KOPT-K1 (cell line): ENCODE measurements around the gene BIN1.

Experiments
- H3K27ac ChIP-seq: fragments of 200-600 bp; sonication (generic); 2 replicates; pipeline ENCODE4 v1.5.1; 2016; ENCODE audit warnings: antibody characterized with exemption, mild to moderate bottlenecking, low read depth, low read length; ENCODE audit not compliant: poor library complexity, severe bottlenecking
- H3K36me3 ChIP-seq: fragments of 200-600 bp; sonication (generic); 2 replicates; pipeline ENCODE4 v1.5.1; 2017; ENCODE audit warnings: antibody characterized with exemption, mild to moderate bottlenecking, low read length, moderate library complexity; ENCODE audit not compliant: insufficient read depth
- H3K9me3 ChIP-seq: fragments of 200-600 bp; sonication (generic); 2 replicates; pipeline ENCODE4 v1.5.1; 2017; ENCODE audit warnings: antibody characterized with exemption, low read length, mild to moderate bottlenecking; ENCODE audit not compliant: insufficient read depth, poor library complexity, severe bottlenecking

BIN1 gene

DNA sequence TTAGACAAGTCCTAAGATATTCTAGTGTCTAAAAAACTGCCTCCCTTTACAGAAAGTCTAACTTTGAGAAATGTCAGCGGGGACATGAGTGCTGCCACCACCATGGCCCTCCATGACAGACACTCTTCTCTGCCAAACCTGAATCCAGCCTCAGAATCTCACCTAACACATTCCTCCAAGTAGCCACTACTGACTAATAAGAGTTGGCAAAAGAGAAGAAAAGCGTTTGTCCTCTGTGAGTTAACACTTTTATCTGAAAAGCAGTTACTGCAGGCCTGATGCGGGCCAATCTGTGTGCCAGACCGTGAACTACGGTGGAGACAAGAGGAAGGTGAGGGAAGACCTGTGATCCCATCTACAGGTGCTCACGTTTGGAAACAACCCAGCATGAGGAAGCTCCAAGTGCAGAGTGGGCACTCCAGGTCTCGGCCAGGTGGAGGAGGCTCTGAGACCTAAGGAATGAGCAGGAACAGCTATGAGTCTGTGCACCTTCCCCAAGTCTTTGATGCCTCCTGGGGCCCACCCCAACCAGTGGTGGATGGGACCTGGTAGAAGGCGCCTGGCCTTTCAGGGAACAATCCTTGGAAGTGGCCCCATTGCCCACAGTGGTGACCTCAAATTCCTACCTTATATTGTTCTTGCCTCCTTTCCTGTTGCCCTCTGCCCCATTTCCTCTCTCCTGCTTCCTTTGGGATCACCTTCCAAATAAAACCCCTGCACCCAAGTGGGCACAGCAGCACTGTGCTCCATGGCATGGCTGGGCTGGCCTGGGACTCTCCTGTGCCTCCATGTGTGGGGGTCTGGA lies 91.6 kb downstream of the BIN1 start:
- H3K9me3 ChIP-seq: peaks cover 7% of the 10 kb centered on the region
- H3K36me3 ChIP-seq: no peaks in the 10 kb centered on the region
- no peak overlapping the region for H3K27ac ChIP-seq

DNA sequence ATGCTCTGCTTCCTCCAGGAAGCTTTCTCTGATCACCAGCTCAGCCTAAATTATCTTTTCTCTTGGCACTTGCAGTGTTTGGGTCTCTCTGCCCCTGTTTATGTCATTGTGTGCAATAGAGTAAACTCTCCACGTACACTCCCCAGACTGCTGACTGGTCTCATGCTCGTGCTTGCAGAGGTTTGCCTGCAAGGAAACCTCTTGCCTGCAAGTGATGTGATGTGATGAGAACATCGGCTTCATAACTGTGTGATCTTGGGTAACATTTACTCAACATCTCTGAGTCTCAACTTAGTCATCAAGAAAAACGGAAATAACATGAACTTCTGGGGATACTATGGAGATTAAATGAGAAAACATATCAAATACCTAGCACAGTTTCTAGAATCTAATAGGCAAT lies 92.3 kb downstream of the BIN1 start:
- Histone ChIP-seq H3K9me3 (peaks cover 9% of the 10 kb centered on the region), H3K36me3 (no peaks in the 10 kb centered on the region), H3K27ac (no peak overlapping the region)

DNA sequence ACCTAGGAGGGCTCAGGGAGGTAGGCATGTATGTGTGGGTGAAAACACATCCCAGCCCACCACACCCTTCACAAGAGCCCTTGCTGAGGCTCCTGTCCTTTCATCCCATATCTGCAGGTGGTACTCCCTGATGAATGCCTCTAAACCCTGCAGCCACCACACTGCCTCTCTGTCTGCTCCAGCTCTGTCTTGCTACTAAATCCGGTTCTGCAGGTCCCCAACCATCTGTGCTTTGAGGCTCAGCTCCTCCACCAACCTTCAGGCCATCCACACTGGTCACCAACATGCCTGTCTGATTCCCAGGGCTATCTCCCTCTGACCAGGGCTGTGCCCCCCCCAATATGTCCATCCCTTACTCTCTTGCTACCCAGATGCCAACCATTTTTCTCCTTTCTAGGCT lies 92.7 kb downstream of the BIN1 start:
- Histone ChIP-seq H3K9me3 (peaks cover 9% of the 10 kb centered on the region), H3K36me3 (no peaks in the 10 kb centered on the region), H3K27ac (no peak overlapping the region)

DNA sequence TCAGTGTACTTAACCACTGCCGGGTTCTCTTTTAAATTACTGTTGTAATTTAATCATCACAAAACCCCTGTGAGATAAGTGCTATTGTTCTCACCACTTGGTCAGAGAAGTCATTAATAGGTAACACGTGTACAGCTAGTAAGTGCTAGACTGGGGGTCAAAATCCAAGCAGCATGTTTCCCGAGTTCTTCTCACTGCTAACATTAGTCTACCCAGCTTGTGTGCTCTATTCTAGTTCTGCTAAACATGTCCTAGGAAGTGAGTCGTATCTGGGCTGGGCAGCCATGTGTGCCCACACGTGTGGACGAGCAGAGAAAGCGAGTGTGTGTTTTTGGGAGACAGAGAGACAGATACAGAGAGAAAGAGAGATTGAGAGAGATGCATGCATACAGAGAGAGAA lies 94.1 kb downstream of the BIN1 start:
- H3K9me3 ChIP-seq: peaks cover 9% of the 10 kb centered on the region
- no peak overlapping the region for H3K27ac ChIP-seq

DNA sequence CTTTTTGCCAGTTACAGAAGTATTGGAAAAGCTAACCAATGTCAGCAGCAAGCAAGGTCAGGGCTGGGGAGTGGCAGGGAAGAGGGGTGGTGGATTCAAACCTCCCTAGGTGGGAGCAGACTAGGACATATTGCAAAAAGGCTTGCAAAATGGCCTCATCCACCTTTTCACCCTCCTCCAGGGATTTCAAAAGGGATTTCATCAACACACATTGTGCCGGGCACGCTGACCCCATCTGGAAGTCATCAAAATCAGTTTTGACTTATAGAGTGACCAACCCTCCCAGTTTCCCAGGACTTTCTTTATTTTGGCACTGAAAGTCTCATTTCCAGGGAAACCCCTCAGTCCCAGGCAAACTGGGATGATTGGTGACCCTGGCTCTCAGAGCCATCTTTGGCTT lies 94.7 kb downstream of the BIN1 start:
- H3K36me3 ChIP-seq: no peaks in the 10 kb centered on the region
- H3K9me3 ChIP-seq: peaks cover 9% of the 10 kb centered on the region

More for the DNA sequence above, 94.1 kb downstream of the BIN1 start:
- H3K36me3 ChIP-seq: no peaks in the 10 kb centered on the region

DNA sequence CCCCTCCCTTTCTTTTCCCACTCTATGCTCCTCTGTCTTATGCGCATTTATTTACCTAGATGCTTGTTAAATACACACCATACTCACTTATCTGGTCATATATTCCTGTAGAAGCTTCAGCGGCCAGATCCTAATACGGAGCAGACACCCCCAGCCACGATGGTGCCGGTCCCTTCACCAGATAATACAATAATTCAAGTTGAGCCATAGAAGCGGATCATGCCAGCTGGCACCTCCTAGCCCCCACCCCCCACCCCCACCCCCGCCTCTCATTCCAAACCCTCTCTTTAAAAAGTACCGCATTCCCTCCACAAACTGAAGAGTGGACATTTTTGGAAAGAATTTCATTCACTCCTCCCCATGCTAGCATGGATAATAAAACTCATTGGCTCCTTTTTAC lies 95.2 kb downstream of the BIN1 start:
- Histone ChIP-seq H3K9me3 (peaks cover 9% of the 10 kb centered on the region), H3K36me3 (no peaks in the 10 kb centered on the region), H3K27ac (no peak overlapping the region)

More for the DNA sequence above, 94.7 kb downstream of the BIN1 start:
- no peak overlapping the region for H3K27ac ChIP-seq

DNA sequence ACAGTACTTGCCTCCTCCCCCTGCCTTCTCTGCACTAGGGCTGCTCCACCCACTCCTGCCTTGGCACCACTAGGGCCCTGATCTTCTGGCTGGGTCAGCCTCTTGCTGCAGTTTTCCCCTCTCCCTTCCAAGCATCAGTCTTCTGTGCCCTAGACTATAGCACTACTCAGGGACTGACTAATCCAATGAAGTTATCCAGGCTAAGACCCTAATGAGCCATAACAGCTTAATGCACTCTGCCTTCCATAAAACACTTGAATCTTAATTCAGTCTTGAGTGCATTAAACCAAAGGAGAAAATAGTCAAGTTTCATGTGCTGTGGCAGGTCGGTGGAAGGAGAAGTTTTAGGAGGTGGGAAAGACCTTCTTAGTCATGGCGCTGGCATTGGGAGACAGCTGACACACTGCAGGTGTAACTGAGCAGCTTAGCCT lies 95.7 kb downstream of the BIN1 start:
- Histone ChIP-seq H3K36me3 (no peaks in the 10 kb centered on the region), H3K27ac (no peak overlapping the region)

DNA sequence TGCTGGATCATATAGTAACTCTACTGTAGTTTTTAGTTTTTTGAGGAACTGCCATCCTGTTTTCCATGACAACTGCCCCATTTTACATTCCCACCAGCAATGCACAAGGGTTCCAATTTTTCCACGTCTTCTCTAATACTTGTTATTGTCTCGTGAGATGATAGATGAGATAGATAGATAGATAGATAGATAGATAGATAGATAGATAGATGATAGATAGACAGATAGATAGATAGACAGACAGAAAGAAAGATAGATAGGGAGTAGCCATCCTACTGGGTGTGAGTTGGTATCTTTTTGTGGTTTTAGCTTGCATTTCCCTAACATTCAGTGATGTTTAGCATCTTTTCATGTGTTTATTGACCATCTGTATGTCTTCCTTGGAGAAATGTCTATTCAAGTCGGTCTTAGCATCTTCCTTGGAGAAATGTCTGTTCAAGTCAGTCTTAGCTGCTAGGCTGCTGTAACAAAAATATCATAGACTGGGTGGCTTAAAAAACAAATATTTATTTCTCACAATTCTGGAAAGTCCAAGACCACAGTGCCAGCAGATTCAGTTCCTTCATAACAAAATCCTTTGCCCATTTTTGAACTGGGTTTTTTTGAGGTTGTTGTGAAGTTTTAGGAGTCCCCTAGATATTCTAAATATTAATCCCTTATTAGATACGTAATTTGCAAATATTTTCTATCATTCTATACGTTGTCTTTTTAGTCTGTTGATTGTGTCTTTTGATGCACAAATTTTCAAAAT lies 98.5 kb downstream of the BIN1 start:
- H3K27ac ChIP-seq: no peak overlapping the region
- H3K9me3 ChIP-seq: peaks cover 9% of the 10 kb centered on the region
- no peaks in the 10 kb centered on the region for H3K36me3 ChIP-seq

More for the DNA sequence above, 95.7 kb downstream of the BIN1 start:
- H3K9me3 ChIP-seq: peaks cover 9% of the 10 kb centered on the region

DNA sequence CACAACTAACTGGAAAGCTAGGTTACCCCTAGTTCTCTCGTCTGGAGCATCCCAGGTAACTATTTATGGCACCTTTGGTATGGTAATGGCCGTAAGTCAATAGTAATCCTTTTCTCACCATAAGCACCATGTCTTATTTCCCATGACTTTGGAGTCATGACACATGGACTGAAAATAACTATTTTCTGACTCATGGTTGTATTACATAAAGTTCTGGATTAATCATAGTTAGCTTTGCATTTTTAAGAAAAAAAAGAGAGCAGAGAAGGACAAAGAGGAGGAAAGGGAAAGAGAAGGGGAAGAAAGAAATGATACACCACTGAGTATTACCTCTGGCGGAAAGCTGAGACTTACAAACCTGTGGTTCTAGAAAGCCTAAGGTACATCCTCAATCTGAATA lies 99.3 kb downstream of the BIN1 start:
- H3K27ac ChIP-seq: no peak overlapping the region
- no peaks in the 10 kb centered on the region for H3K36me3 ChIP-seq
- H3K9me3 ChIP-seq: peaks cover 9% of the 10 kb centered on the region

DNA sequence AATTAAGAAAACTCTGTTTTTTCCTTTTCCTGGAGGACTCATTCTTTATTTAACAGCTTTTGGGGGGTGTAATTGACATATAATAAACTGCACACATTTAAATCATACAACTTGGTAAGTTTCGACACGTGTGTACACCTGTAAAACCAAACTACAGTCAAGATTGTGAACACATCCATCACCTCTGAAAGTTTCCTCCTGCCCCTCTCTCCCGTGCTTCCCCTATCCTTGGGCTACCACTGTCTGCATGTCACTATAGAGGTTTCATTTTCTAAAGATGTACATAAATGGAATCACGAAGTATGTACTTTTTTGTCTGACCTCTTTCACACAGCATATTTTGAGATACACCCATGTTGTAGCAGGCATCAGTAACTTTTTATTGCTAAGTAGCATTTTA lies 100.0 kb downstream of the BIN1 start:
- Histone ChIP-seq H3K36me3 (no peaks in the 10 kb centered on the region), H3K27ac (no peak overlapping the region), H3K9me3 (peaks cover 9% of the 10 kb centered on the region)

DNA sequence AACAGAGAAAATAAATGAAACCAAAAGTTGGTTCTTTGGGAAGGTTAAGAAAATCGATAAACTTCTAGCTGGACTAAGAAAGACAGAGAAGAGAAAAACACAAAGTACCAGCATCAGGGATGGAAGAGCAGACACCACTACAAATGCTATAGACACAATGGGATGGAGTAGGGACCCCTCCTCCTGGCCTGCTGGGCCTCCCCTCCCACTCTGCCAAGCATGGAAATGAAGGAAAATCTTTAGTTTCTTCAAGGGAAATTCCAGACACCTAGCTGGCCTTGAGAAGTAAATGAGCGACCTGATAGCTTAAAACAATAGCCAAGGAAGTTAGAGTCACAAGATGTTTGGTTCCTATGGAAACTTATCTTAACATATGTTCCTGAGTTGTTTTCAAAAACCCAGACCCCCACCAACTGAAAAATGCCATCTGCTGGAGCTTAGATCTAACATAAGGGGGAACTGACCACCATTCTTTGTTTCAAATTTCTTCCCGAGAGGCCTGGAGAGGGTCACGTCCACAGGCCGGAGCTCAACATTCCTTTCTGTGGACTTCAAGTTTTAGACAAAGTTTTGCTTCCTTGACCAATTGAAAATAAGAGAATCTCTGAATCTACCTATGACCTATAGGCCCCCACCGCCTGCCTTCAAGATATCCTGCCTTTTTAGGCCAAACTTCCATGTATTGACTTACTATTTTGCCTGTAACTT lies 101.9 kb downstream of the BIN1 start:
- H3K27ac ChIP-seq: no peak overlapping the region

DNA sequence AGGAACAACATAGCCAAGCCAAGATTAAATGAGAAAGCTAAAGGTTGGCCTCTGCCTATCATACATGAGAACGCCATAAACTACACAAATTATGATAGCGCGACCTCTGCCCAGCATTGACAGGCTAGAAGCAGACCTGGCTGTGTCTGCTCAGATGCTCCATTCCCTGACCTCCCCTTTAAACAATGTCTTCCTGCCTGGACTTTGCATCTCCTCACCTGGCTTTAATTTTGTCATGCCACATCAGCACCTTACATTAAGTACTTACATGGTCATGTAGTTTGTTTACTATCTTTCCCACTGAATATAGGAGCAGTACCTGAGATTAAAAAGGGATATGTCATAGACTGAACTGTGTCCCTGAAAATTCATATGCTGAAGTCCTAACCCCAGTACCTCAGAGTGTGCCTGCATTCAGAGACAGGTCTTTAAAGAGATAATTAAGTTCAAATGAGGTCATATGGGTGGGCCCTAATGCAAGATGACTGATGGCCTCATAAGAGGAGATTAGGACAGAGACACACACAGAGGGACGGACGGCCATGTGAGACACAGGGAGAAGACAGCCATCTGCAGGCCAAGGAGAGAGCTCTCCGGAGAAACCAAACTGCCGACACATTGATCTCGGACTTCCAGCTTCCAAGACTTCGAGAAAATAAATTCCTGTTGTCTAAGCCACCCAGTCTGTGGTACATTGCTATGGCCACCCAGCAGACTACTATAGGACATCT lies 103.7 kb downstream of the BIN1 start:
- Histone ChIP-seq H3K9me3 (no peaks in the 10 kb centered on the region), H3K27ac (no peak overlapping the region), H3K36me3 (no peaks in the 10 kb centered on the region)

More for the DNA sequence above, 101.9 kb downstream of the BIN1 start:
- no peaks in the 10 kb centered on the region for H3K9me3 ChIP-seq
- H3K36me3 ChIP-seq: no peaks in the 10 kb centered on the region

DNA sequence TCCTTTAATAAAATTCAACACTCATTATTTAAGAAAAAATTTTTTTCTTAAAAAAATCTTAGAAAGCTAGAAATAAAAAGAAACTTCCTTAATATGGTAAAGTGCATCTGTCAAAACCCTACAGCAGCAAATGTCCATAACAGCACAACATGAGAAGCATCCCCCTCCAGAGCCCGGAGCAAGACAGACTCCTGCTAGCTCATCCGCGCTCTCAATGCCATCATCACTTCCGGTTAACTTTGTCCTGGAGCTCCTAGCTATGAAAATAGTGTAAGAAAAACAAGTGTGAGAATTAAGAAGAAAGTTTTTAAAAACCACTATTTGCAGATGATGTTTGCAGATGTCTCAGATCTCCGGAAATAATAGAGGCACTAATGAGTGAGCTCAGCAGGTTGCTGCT lies 105.2 kb downstream of the BIN1 start:
- Histone ChIP-seq H3K36me3 (no peaks in the 10 kb centered on the region), H3K9me3 (no peaks in the 10 kb centered on the region), H3K27ac (no peak overlapping the region)

DNA sequence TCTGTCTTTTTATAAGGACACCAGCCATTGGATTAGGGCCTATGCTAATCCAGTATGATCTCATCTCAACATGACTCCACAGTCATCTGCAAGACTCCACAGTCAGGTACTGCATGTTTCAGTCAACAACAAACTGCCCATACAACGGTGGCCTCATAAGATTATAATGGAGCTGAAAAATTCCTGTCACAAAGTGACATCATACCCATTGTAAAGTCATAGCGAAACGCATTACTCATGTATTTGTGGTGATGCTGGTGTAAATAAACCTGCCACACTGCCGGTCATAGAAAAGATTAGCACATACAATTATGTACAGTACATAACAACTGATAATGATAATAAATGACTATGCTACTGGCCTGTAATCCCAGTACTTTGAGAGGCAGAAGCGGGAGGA lies 106.0 kb downstream of the BIN1 start:
- H3K36me3 ChIP-seq: no peaks in the 10 kb centered on the region
- H3K27ac ChIP-seq: no peak overlapping the region
- H3K9me3 ChIP-seq: no peaks in the 10 kb centered on the region

DNA sequence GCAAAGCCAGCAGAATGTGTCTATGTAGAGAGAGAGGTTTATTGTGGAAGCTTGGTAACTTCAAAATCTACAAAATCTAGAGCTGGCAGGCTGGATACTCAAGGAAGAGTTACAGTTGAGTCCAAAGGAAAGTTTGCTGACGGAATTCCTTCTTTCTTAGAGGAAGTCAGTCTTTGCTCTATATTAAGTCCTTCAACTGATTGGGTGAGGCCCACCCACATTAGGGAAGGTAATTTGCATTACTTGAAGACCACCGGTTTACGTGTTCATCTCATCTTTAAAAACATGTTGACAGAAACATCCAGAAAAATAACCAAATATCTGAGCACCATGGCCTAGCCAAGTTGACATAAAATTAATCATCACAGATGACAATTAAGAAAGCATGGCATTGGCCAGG lies 106.8 kb downstream of the BIN1 start:
- Histone ChIP-seq H3K27ac (no peak overlapping the region), H3K9me3 (no peaks in the 10 kb centered on the region), H3K36me3 (no peaks in the 10 kb centered on the region)
